Measurements from ENCODE around the gene VASN. TPM values are rescaled to one million over a fixed set of nuclear protein-coding genes. Genes with fewer than 3 reads are reported as not detected.
"Not testable (repeated sequence)": the region's sequence is repeated elsewhere in the genome, so short reads cannot be mapped to it uniquely, and the experiment has no call there.

VASN gene
- total RNA-seq, 1 donor from 2014 or later = 0.16 TPM

GRCh38 chr16:4342866-4343744, 28.5 kb upstream of the VASN start:
- no peaks in the 10 kb centered on the region for H3K9me3 Mint-ChIP-seq
- peaks cover 7% of the 10 kb centered on the region for H3K36me3 Mint-ChIP-seq (ENCODE audit: low read depth)
- intact Hi-C loops (cut with micrococcal nuclease) = no loop called here
- no peak for DNase-seq
- H3K27ac Mint-ChIP-seq = no peak overlapping the region
- peaks cover 4% of the 10 kb centered on the region for H3K4me1 Mint-ChIP-seq
- H3K27me3 Mint-ChIP-seq = no peaks in the 10 kb centered on the region
- no peak overlapping the region for H3K4me3 Mint-ChIP-seq

GRCh38 chr16:4344300-4344982, 27.2 kb upstream of the VASN start:
- H3K36me3 Mint-ChIP-seq (ENCODE audit: low read depth); intact Hi-C loops (cut with micrococcal nuclease); H3K4me3 Mint-ChIP-seq; H3K27ac Mint-ChIP-seq; H3K27me3 Mint-ChIP-seq; DNase-seq; H3K9me3 Mint-ChIP-seq; H3K4me1 Mint-ChIP-seq: not testable (repeated sequence)

- Mint-ChIP-seq H3K9me3 (no peaks in the 10 kb centered on the region), H3K36me3 (ENCODE audit: low read depth) (peaks cover 9% of the 10 kb centered on the region), H3K27ac (no peak overlapping the region), H3K4me3 (no peak overlapping the region), H3K4me1 (peaks cover 4% of the 10 kb centered on the region), H3K27me3 (no peaks in the 10 kb centered on the region)
- intact Hi-C loops (cut with micrococcal nuclease) = no loop called here
- peak; percentile 58 for DNase-seq
Observed at GRCh38 chr16:4344983-4345835, 26.4 kb upstream of the VASN start.

DNA sequence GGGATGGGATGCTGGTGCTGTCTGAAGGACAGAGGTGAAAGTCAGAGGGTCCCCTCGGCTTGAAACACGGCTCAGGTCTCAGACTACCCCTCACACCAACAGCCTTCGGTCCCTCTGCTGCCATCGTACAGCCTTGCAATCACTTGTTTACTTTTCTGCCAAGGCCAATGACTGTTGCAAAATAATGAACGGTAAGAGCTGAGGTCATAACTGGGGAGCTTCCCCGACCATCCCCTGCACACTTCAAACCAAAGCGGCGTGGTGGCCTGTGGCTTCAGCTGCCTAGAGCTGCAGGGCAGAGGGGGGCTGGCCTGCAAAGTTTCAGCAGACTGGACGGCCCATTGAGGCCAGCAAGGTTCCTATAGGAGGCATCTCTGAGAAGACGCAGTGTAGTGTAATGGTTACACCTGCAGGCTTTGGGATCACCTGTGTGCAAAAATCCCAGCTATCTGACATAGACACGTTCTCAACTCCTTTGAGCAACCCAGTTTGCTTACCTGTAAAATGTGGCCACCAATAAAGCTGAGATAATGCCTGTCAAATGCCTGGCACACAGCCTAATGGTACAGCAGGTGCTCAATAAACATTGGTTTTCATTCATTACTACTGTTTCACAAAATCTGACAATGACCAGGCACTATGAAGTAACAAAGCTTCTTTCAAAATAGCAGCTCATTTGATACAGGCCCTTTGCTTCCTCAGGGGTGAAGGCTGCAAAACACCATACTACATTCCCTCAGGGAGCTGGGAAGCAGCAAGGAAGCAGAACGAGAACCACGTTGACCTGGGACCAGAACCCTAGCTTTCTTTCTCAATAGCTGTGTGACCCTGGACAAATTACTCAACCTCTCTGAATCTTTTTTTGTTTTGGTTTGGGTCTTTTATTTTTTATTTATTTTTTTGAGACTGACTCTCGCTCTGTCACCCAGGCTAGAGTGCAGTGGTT, 25.5 kb upstream of the VASN start:
- no peak for DNase-seq
- H3K27me3 Mint-ChIP-seq = no peaks in the 10 kb centered on the region
- peaks cover 7% of the 10 kb centered on the region for H3K36me3 Mint-ChIP-seq (ENCODE audit: low read depth)
- H3K27ac Mint-ChIP-seq = peak overlapping the region; percentile 32
- H3K4me3 Mint-ChIP-seq = no peak overlapping the region
- no peaks in the 10 kb centered on the region for H3K9me3 Mint-ChIP-seq
- H3K4me1 Mint-ChIP-seq = peaks cover 8% of the 10 kb centered on the region
- intact Hi-C loops (cut with micrococcal nuclease) = no loop called here

- Mint-ChIP-seq H3K9me3 (no peaks in the 10 kb centered on the region), H3K4me1 (peaks cover 14% of the 10 kb centered on the region), H3K4me3 (no peak overlapping the region), H3K27me3 (no peaks in the 10 kb centered on the region), H3K36me3 (ENCODE audit: low read depth) (peaks cover 7% of the 10 kb centered on the region), H3K27ac (no peak overlapping the region)
- no peak for DNase-seq
- intact Hi-C loops (cut with micrococcal nuclease) = no loop called here
Observed at GRCh38 chr16:4347010-4347409, 24.6 kb upstream of the VASN start.

GRCh38 chr16:4347765-4348509, 23.7 kb upstream of the VASN start:
- Mint-ChIP-seq H3K4me3 (no peak overlapping the region), H3K27me3 (no peaks in the 10 kb centered on the region), H3K36me3 (ENCODE audit: low read depth) (peaks cover 7% of the 10 kb centered on the region), H3K27ac (no peak overlapping the region), H3K4me1 (peaks cover 14% of the 10 kb centered on the region), H3K9me3 (no peaks in the 10 kb centered on the region)
- intact Hi-C loops (cut with micrococcal nuclease) = no loop called here
- DNase-seq = no peak

- Mint-ChIP-seq H3K36me3 (ENCODE audit: low read depth) (peaks cover 7% of the 10 kb centered on the region), H3K27me3 (no peaks in the 10 kb centered on the region), H3K9me3 (no peaks in the 10 kb centered on the region), H3K4me1 (peaks cover 14% of the 10 kb centered on the region), H3K4me3 (peak overlapping the region; percentile 40), H3K27ac (no peak overlapping the region)
- intact Hi-C loops (cut with micrococcal nuclease) = no loop called here
- DNase-seq = no peak
Observed at GRCh38 chr16:4349332-4349731, 22.3 kb upstream of the VASN start.

GRCh38 chr16:4350365-4350786, 21.3 kb upstream of the VASN start:
- H3K27me3 Mint-ChIP-seq = no peaks in the 10 kb centered on the region
- intact Hi-C loops (cut with micrococcal nuclease) = loop anchor here (2.0 to 10.0 kb wide), 3 partner anchors 52 to 124 kb away; partner anchors contain the start of genes HMOX2 and NMRAL1
- H3K9me3 Mint-ChIP-seq = no peaks in the 10 kb centered on the region
- peaks cover 7% of the 10 kb centered on the region for H3K36me3 Mint-ChIP-seq (ENCODE audit: low read depth)
- H3K27ac Mint-ChIP-seq = peak overlapping the region; percentile 94
- no peak for DNase-seq
- peak overlapping the region; percentile 96 for H3K4me3 Mint-ChIP-seq
- H3K4me1 Mint-ChIP-seq = peaks cover 12% of the 10 kb centered on the region

- Mint-ChIP-seq H3K27ac (peak within 1 kb of the TSS; percentile 94), H3K4me3 (peak within 1 kb of the TSS; percentile 96), H3K27me3 (no peaks in the 10 kb centered on the region), H3K4me1 (peaks cover 12% of the 10 kb centered on the region), H3K9me3 (no peaks in the 10 kb centered on the region), H3K36me3 (ENCODE audit: low read depth) (peaks cover 7% of the 10 kb centered on the region)
- DNase-seq = peak; percentile 100
- intact Hi-C loops (cut with micrococcal nuclease) = loop anchor here (1.0 to 10.0 kb wide), 5 partner anchors 44 to 124 kb away; partner anchors contain the start of genes CORO7, HMOX2 and NMRAL1
Observed at GRCh38 chr16:4350787-4351659, 20.6 kb upstream of the VASN start, which contains the start of gene PAM16. TSS of gene PAM16 (minus strand) at chr16:4351321. CDS start at chr16:4351234, 87 bp downstream.

GRCh38 chr16:4351880-4352279, 19.8 kb upstream of the VASN start:
- intact Hi-C loops (cut with micrococcal nuclease) = loop anchor here (1.0 to 10.0 kb wide), 5 partner anchors 45 to 123 kb away; partner anchors contain the start of genes CORO7, HMOX2 and NMRAL1
- peaks cover 7% of the 10 kb centered on the region for H3K36me3 Mint-ChIP-seq (ENCODE audit: low read depth)
- peaks cover 12% of the 10 kb centered on the region for H3K4me1 Mint-ChIP-seq
- no peaks in the 10 kb centered on the region for H3K27me3 Mint-ChIP-seq
- H3K4me3 Mint-ChIP-seq = peak overlapping the region; percentile 96
- DNase-seq = no peak
- no peaks in the 10 kb centered on the region for H3K9me3 Mint-ChIP-seq
- H3K27ac Mint-ChIP-seq = peak overlapping the region; percentile 45

DNA sequence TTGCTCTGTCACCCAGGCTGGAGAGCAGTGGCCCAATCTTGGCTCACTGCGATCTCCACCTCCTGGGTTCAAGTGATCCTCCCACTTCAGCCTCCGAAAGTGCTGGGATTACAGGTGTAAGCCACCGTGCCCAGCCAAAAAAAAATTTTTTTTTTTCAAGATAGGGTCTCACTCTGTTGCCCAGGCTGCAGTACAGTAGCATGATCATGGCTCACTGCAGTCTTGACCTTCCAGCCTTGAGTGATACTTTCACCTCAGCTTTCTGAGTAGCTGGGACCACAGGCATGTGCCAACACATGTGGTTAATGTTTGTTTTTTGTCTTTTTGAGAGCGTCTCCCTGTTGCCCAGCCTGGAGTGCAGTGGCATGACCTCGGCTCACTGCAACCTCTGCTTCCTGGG, 18.8 kb upstream of the VASN start:
- no peak for DNase-seq
- H3K36me3 Mint-ChIP-seq (ENCODE audit: low read depth) = peaks cover 12% of the 10 kb centered on the region
- intact Hi-C loops (cut with micrococcal nuclease) = loop anchor here (5.0 to 10.0 kb wide), 2 partner anchors 49 to 122 kb away; partner anchors contain the start of genes HMOX2 and NMRAL1
- H3K27ac Mint-ChIP-seq = no peak overlapping the region
- H3K27me3 Mint-ChIP-seq = no peaks in the 10 kb centered on the region
- H3K4me1 Mint-ChIP-seq = peaks cover 10% of the 10 kb centered on the region
- no peaks in the 10 kb centered on the region for H3K9me3 Mint-ChIP-seq
- H3K4me3 Mint-ChIP-seq = no peak overlapping the region
